HEK293T (cell line): ENCODE results near the gene TMEM171.

Experiments used
- FOXA1 ChIP-seq: fragments of 450-650 bp; IDR thresholded peaks from 2 replicates; pipeline ENCODE4 v1.6.1; 2016; ENCODE audit warnings: mild to moderate bottlenecking
- FOXM1 ChIP-seq: fragments of 450-650 bp; IDR thresholded peaks from 2 replicates; pipeline ENCODE4 v1.6.1; 2017; ENCODE audit warnings: mild to moderate bottlenecking, borderline replicate concordance
- HDGF ChIP-seq: fragments of 450-650 bp; IDR thresholded peaks from 2 replicates; pipeline ENCODE4 v1.6.1; 2017; ENCODE audit warnings: antibody characterized with exemption, borderline replicate concordance
- L3MBTL2 ChIP-seq: fragments of 450-650 bp; conservative IDR thresholded peaks from 2 replicates; pipeline ENCODE4 v1.6.1; 2016; ENCODE audit warnings: mild to moderate bottlenecking
- SP1 ChIP-seq: fragments of 450-650 bp; IDR thresholded peaks from 2 replicates; pipeline ENCODE4 v1.6.1; 2017
- SUZ12 ChIP-seq: fragments of 450-650 bp; IDR thresholded peaks from 2 replicates; pipeline ENCODE4 v1.6.1; 2016; ENCODE audit warnings: mild to moderate bottlenecking
- TARDBP ChIP-seq: fragments of 450-650 bp; IDR thresholded peaks from 2 replicates; pipeline ENCODE4 v1.6.1; 2016
- ZNF384 ChIP-seq: fragments of 450-650 bp; IDR thresholded peaks from 2 replicates; pipeline ENCODE4 v1.6.1; 2016
- TF ChIP-seq, protein P1 (sequence below): fragments of 450-650 bp; IDR thresholded peaks from 2 replicates; pipeline ENCODE4 v1.6.1; 2016

DNA sequence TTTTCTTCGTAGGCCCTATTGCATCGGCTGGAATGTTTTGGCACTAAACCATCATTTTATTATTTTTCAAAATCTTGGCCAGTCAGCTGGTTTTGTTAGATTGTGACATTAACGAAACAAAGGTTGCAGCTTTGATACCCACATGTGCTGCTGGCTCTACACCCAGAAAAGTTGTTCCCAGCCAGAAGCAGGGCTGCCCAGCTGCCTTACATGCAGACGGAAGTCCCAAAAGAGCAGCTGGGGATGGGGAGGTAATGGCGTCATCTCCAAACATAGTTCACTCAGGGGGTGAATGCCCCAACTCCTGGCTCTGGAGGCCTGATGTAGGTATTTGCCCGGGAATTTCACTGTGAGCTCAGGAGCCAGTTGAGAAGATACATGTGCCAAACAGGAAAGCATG is 23.3 kb downstream of the TMEM171 start:
- no peak for TF ChIP-seq FOXA1
- no peak for TF ChIP-seq ZNF384
- TF ChIP-seq FOXM1: no peak
- TF ChIP-seq TARDBP: no peak
- TF ChIP-seq SUZ12: no peak
- TF ChIP-seq, protein P1, sequence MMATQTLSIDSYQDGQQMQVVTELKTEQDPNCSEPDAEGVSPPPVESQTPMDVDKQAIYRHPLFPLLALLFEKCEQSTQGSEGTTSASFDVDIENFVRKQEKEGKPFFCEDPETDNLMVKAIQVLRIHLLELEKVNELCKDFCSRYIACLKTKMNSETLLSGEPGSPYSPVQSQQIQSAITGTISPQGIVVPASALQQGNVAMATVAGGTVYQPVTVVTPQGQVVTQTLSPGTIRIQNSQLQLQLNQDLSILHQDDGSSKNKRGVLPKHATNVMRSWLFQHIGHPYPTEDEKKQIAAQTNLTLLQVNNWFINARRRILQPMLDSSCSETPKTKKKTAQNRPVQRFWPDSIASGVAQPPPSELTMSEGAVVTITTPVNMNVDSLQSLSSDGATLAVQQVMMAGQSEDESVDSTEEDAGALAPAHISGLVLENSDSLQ: no peak
- no peak for TF ChIP-seq HDGF
- TF ChIP-seq L3MBTL2: no peak
- no peak for TF ChIP-seq SP1
